Prostate gland (tissue), 2 donors: ENCODE measurements around the gene GOLGA6C. TPM values are rescaled to one million over a fixed set of nuclear protein-coding genes. Genes with fewer than 3 reads are reported as not detected.
"Not testable (repeated sequence)": the region's sequence is repeated elsewhere in the genome, so short reads cannot be mapped to it uniquely, and the experiment has no call there.

Experiments
- DNase-seq: peaks from one replicate; pipeline ENCODE4 v3.0.0-alpha.2; 2019; ENCODE audit warnings: low spot score
- H3K27ac ChIP-seq, 2 donors: fragments of 200-600 bp; sonication (generic); 2 replicates each; pipeline ENCODE4 v1.5.1; 2017 to 2019
- H3K27me3 ChIP-seq: fragments of 200-600 bp; sonication (generic); replicated peaks from 2 replicates; pipeline ENCODE4 v1.5.1; 2019; ENCODE audit not compliant: insufficient read depth
- H3K36me3 ChIP-seq, 2 donors: fragments of 200-600 bp; sonication (generic); 1 replicate in 1 of 2; 2 replicates in 1 of 2; pipeline versions ENCODE4 v1.5.1 to v1.8.1; 2017 to 2019
- H3K4me1 ChIP-seq: fragments of 200-600 bp; sonication (generic); replicated peaks from 2 replicates; pipeline ENCODE4 v1.5.1; 2019
- H3K4me3 ChIP-seq, 2 donors: fragments of 200-600 bp; sonication (generic); 2 replicates each; pipeline ENCODE4 v1.5.1; 2017 to 2019
- H3K9me3 ChIP-seq: fragments of 200-600 bp; sonication (generic); 2 replicates; pipeline ENCODE4 v1.5.1; 2017
- CTCF ChIP-seq, 4 experiments: fragments of 200-600 bp in 2 of 4; fragments of 450-650 bp in 2 of 4; sonication (generic) in 2 of 4; IDR thresholded peaks; 1 replicate in 3 of 4; 2 replicates in 1 of 4; pipeline ENCODE4 v1.5.1; 2016 to 2019; ENCODE audit warnings: antibody characterized with exemption in 4 of 4, mild to moderate bottlenecking in 2 of 4, moderate library complexity in 2 of 4
- POLR2A ChIP-seq: fragments of 450-650 bp; IDR thresholded peaks from one replicate; pipeline ENCODE4 v1.6.1; 2016; ENCODE audit warnings: antibody characterized with exemption, mild to moderate bottlenecking
- POLR2AphosphoS5 ChIP-seq: sonication (generic); formaldehyde crosslinking; IDR thresholded peaks from one replicate; pipeline ENCODE4 v1.6.1; 2017; ENCODE audit warnings: antibody characterized with exemption
- WGBS: methylation state at CpG from one replicate; pipeline ENCODE4 v1.1.5; 2018; 5-methylcytosine and 5-hydroxymethylcytosine counted together
- intact Hi-C: fragments of 100-400 bp; cut with DNase I; formaldehyde crosslinking; loops from one replicate; pipeline ENCODE4 v1.14.2; 2022
- total RNA-seq, 2 donors: library from RNA; depleted of rRNA; stranded (reverse); fragments of >200 nt; gene quantifications; one replicate each; pipeline ENCODE4 v1.1.0, GENCODE V29; 2016

The GOLGA6C gene
- total RNA-seq, 2 donors from 2014 or later: 1.5 TPM; not detected in 1

- Histone ChIP-seq H3K36me3 (no peaks in the 10 kb centered on the region), H3K4me1 (no peaks in the 10 kb centered on the region), H3K9me3 (no peaks in the 10 kb centered on the region), H3K27ac (no peak overlapping the region), H3K27me3 (peaks cover 4% of the 10 kb centered on the region), H3K4me3 (no peak overlapping the region)
- TF ChIP-seq CTCF (IDR thresholded peaks at IDR 0.05): no peak
- TF ChIP-seq POLR2AphosphoS5: no peak
- no peak for TF ChIP-seq POLR2A
- DNase-seq: no peak
- intact Hi-C loops: no loop called here
- 85% methylated on average over 5 of the region's 5 CpGs for WGBS
These were observed 20.0 kb upstream of the GOLGA6C start for GRCh38 chr15:75238150-75238549.

GRCh38 chr15:75245741-75246140 lies 12.4 kb upstream of the GOLGA6C start:
- intact Hi-C loops, H3K9me3 ChIP-seq, H3K36me3 ChIP-seq, H3K27ac ChIP-seq, H3K4me3 ChIP-seq, H3K4me1 ChIP-seq, H3K27me3 ChIP-seq, DNase-seq: not testable (repeated sequence)
- 100% methylated on average over 1 of the region's 1 CpG for WGBS

GRCh38 chr15:75248991-75249390 lies 9.1 kb upstream of the GOLGA6C start:
- WGBS: 55% methylated on average over 6 of the region's 6 CpGs
- intact Hi-C loops: not testable (repeated sequence)

GRCh38 chr15:75249726-75250125 lies 8.4 kb upstream of the GOLGA6C start:
- no peak for TF ChIP-seq POLR2AphosphoS5
- no peak for TF ChIP-seq CTCF (IDR thresholded peaks at IDR 0.05)
- TF ChIP-seq POLR2A: no peak
- no peak for DNase-seq
- intact Hi-C loops: no loop called here
- H3K36me3 ChIP-seq: no peaks in the 10 kb centered on the region
- 64% methylated on average over 4 of the region's 4 CpGs for WGBS
- H3K9me3 ChIP-seq: no peaks in the 10 kb centered on the region
- H3K4me1 ChIP-seq: no peaks in the 10 kb centered on the region
- no peaks in the 10 kb centered on the region for H3K27me3 ChIP-seq
- no peak overlapping the region for H3K4me3 ChIP-seq
- H3K27ac ChIP-seq: no peak overlapping the region

More at GRCh38 chr15:75248991-75249390, 9.1 kb upstream of the GOLGA6C start:
- H3K36me3 ChIP-seq, H3K9me3 ChIP-seq, H3K27me3 ChIP-seq, H3K4me3 ChIP-seq, DNase-seq, H3K4me1 ChIP-seq, H3K27ac ChIP-seq: not testable (repeated sequence)

GRCh38 chr15:75251343-75251742 lies 6.8 kb upstream of the GOLGA6C start:
- DNase-seq, H3K27me3 ChIP-seq, H3K9me3 ChIP-seq, H3K4me3 ChIP-seq, H3K27ac ChIP-seq, intact Hi-C loops, H3K36me3 ChIP-seq, H3K4me1 ChIP-seq: not testable (repeated sequence)
- 66% methylated on average over 4 of the region's 4 CpGs for WGBS

GRCh38 chr15:75252285-75252684 lies 5.8 kb upstream of the GOLGA6C start:
- H3K4me1 ChIP-seq, H3K9me3 ChIP-seq, H3K4me3 ChIP-seq, H3K27ac ChIP-seq, H3K36me3 ChIP-seq, intact Hi-C loops, DNase-seq, H3K27me3 ChIP-seq: not testable (repeated sequence)
- WGBS: 73% methylated on average over 4 of the region's 4 CpGs

- H3K27ac ChIP-seq, H3K4me3 ChIP-seq, DNase-seq, H3K9me3 ChIP-seq, H3K36me3 ChIP-seq, H3K27me3 ChIP-seq, intact Hi-C loops, H3K4me1 ChIP-seq: not testable (repeated sequence)
- WGBS: 76% methylated on average over 11 of the region's 16 CpGs
These were observed 648 bp downstream of the GOLGA6C start for GRCh38 chr15:75258620-75259343.

GRCh38 chr15:75259873-75260272 lies 1.7 kb downstream of the GOLGA6C start:
- H3K27me3 ChIP-seq, H3K4me3 ChIP-seq, DNase-seq, H3K36me3 ChIP-seq, H3K9me3 ChIP-seq, H3K4me1 ChIP-seq, intact Hi-C loops, H3K27ac ChIP-seq: not testable (repeated sequence)
- no CpG with 5 or more reads among the region's 3 CpGs for WGBS

GRCh38 chr15:75273751-75274359 lies 15.7 kb downstream of the GOLGA6C start:
- H3K36me3 ChIP-seq, H3K9me3 ChIP-seq, H3K27me3 ChIP-seq, H3K4me1 ChIP-seq, intact Hi-C loops, H3K27ac ChIP-seq, DNase-seq, H3K4me3 ChIP-seq: not testable (repeated sequence)
- WGBS: 57% methylated on average over 1 of the region's 8 CpGs
